H9 (cell line): ENCODE results near the gene PP2D1. TPM values are rescaled to one million over a fixed set of nuclear protein-coding genes. Genes with fewer than 3 reads are reported as not detected.
A peak's percentile ranks its signal among the peaks of the same experiment; 100 is the strongest.

ENCODE experiments used
- DNase-seq: peaks from one replicate; pipeline ENCODE4 v3.0.0-alpha.2; 2017
- H2AFZ ChIP-seq: one replicate; pipeline ENCODE4 v1.6.1; 2013; ENCODE audit warnings: mild to moderate bottlenecking, low read length, control low read depth, moderate library complexity
- H2AK5ac ChIP-seq: 2 replicates; pipeline ENCODE4 v1.6.1; 2013; ENCODE audit warnings: low read length, control low read depth, mixed read lengths; ENCODE audit not compliant: insufficient read length
- H2BK120ac ChIP-seq: one replicate; pipeline ENCODE4 v1.6.1; 2013; ENCODE audit warnings: low read depth, mild to moderate bottlenecking, low read length, control low read depth, inconsistent platforms; ENCODE audit not compliant: poor library complexity, severe bottlenecking
- H2BK12ac ChIP-seq: 2 replicates; pipeline ENCODE4 v1.6.1; 2013; ENCODE audit warnings: low read length, control low read depth, mixed read lengths, low read depth; ENCODE audit not compliant: insufficient read length
- H2BK15ac ChIP-seq: 2 replicates; pipeline ENCODE4 v1.6.1; 2013; ENCODE audit warnings: low read depth, low read length, control low read depth
- H2BK20ac ChIP-seq: one replicate; pipeline ENCODE4 v1.6.1; 2013; ENCODE audit warnings: low read depth, mild to moderate bottlenecking, low read length, control low read depth, inconsistent platforms; ENCODE audit not compliant: poor library complexity, severe bottlenecking
- H2BK5ac ChIP-seq: 2 replicates; pipeline ENCODE4 v1.6.1; 2013; ENCODE audit warnings: low read length, control low read depth, mixed read lengths; ENCODE audit not compliant: insufficient read length
- H3K14ac ChIP-seq: 2 replicates; pipeline ENCODE4 v1.6.1; 2013; ENCODE audit warnings: low read length, control low read depth; ENCODE audit not compliant: insufficient read depth
- H3K18ac ChIP-seq: 2 replicates; pipeline ENCODE4 v1.6.1; 2013; ENCODE audit warnings: low read depth, mild to moderate bottlenecking, mixed read lengths, low read length, control low read depth; ENCODE audit not compliant: insufficient read length
- H3K23ac ChIP-seq: 2 replicates; pipeline ENCODE4 v1.6.1; 2013; ENCODE audit warnings: low read length, control low read depth, mixed read lengths, low read depth; ENCODE audit not compliant: insufficient read length
- H3K23me2 ChIP-seq: 2 replicates; pipeline ENCODE4 v1.6.1; 2013; ENCODE audit warnings: low read depth, mild to moderate bottlenecking, mixed read lengths, low read length, control low read depth; ENCODE audit not compliant: insufficient read length, poor library complexity, severe bottlenecking
- H3K27ac ChIP-seq: 2 replicates; pipeline ENCODE4 v1.5.1; 2013; ENCODE audit warnings: low read length, control low read depth, mixed read lengths, low read depth; ENCODE audit not compliant: insufficient read length
- H3K27me3 ChIP-seq: 2 replicates; pipeline ENCODE4 v1.6.1; 2013; ENCODE audit warnings: low read length, control low read depth, inconsistent platforms; ENCODE audit not compliant: insufficient read depth
- H3K4ac ChIP-seq: 2 replicates; pipeline ENCODE4 v1.6.1; 2013; ENCODE audit warnings: low read depth, mild to moderate bottlenecking, control low read depth, inconsistent platforms, low read length, moderate library complexity
- H3K4me1 ChIP-seq: 2 replicates; pipeline ENCODE4 v1.6.1; 2013; ENCODE audit warnings: low read length, control low read depth, inconsistent platforms; ENCODE audit not compliant: insufficient read depth
- H3K4me2 ChIP-seq: 2 replicates; pipeline ENCODE4 v1.6.1; 2013; ENCODE audit warnings: low read length, control low read depth, mixed read lengths; ENCODE audit not compliant: insufficient read length, insufficient read depth
- H3K56ac ChIP-seq: 2 replicates; pipeline ENCODE4 v1.6.1; 2013; ENCODE audit warnings: low read depth, mild to moderate bottlenecking, mixed read lengths, low read length, control low read depth; ENCODE audit not compliant: insufficient read length
- H3K79me1 ChIP-seq: 2 replicates; pipeline ENCODE4 v1.6.1; 2013; ENCODE audit warnings: low read depth, mild to moderate bottlenecking, moderate library complexity, low read length, control low read depth, inconsistent platforms; ENCODE audit not compliant: insufficient read depth, poor library complexity, severe bottlenecking
- H3K79me2 ChIP-seq: 2 replicates; pipeline ENCODE4 v1.6.1; 2013; ENCODE audit warnings: low read length, control low read depth, inconsistent platforms; ENCODE audit not compliant: insufficient read depth
- H3K9ac ChIP-seq: 2 replicates; pipeline ENCODE4 v1.6.1; 2013; ENCODE audit warnings: low read length, control low read depth, mixed read lengths; ENCODE audit not compliant: insufficient read length; ENCODE audit errors: extremely low read depth
- H3K9me3 ChIP-seq: one replicate; pipeline ENCODE4 v1.6.1; 2013; ENCODE audit warnings: low read depth, low read length, inconsistent platforms; ENCODE audit not compliant: control insufficient read depth
- H3T11ph ChIP-seq: one replicate; pipeline ENCODE4 v1.6.1; 2013; ENCODE audit warnings: mild to moderate bottlenecking, low read length, control low read depth, inconsistent platforms
- H4K20me1 ChIP-seq: one replicate; pipeline ENCODE4 v1.6.1; 2013; ENCODE audit not compliant: control insufficient read depth, insufficient read length, insufficient read depth
- H4K5ac ChIP-seq: 2 replicates; pipeline ENCODE4 v1.6.1; 2013; ENCODE audit warnings: low read depth, mild to moderate bottlenecking, mixed read lengths, low read length, control low read depth; ENCODE audit not compliant: insufficient read length
- H4K8ac ChIP-seq: replicated peaks from 2 replicates; pipeline ENCODE4 v1.6.1; 2013; ENCODE audit warnings: low read length, control low read depth, mixed read lengths, low read depth; ENCODE audit not compliant: insufficient read length
- H4K91ac ChIP-seq: 2 replicates; pipeline ENCODE4 v1.6.1; 2013; ENCODE audit warnings: low read depth, mild to moderate bottlenecking, moderate library complexity, mixed read lengths, low read length, control low read depth; ENCODE audit not compliant: insufficient read length
- H3K27ac Mint-ChIP-seq, 3 experiments: 2 replicates in 2 of 3; 3 replicates in 1 of 3; pipeline ENCODE4 v1.8.0; 2020 to 2021; ENCODE audit warnings: mixed read lengths in 3 of 3, mild to moderate bottlenecking in 1 of 3, moderate library complexity in 1 of 3
- H3K27me3 Mint-ChIP-seq: 2 replicates; pipeline ENCODE4 v1.8.0; 2021; ENCODE audit warnings: low read depth, mild to moderate bottlenecking, moderate library complexity, mixed read lengths
- H3K36me3 Mint-ChIP-seq, 3 experiments: 2 replicates in 2 of 3; 3 replicates in 1 of 3; pipeline ENCODE4 v1.8.0; 2020 to 2021; ENCODE audit warnings: low read depth in 3 of 3, mixed read lengths in 3 of 3; ENCODE audit not compliant: insufficient read depth in 1 of 3
- H3K4me1 Mint-ChIP-seq, 2 experiments: 2 replicates each; pipeline ENCODE4 v1.8.0; 2020; ENCODE audit warnings: mixed read lengths in 2 of 2
- H3K4me3 Mint-ChIP-seq, 2 experiments: 2 replicates in 1 of 2; 3 replicates in 1 of 2; pipeline ENCODE4 v1.8.0; 2020 to 2021; ENCODE audit warnings: mild to moderate bottlenecking in 2 of 2, mixed read lengths in 2 of 2, moderate library complexity in 1 of 2
- H3K9me3 Mint-ChIP-seq, 2 experiments: 2 replicates in 1 of 2; 3 replicates in 1 of 2; pipeline ENCODE4 v1.8.0; 2020; ENCODE audit warnings: mild to moderate bottlenecking in 2 of 2, mixed read lengths in 2 of 2, moderate library complexity in 1 of 2
- WGBS: extraction: QIAGEN DNeasy Blood & Tissue Kit; methylation state at CpG from one replicate; pipeline ENCODE4 v1.1.7; 2013; ENCODE audit warnings: missing lambda C conversion rate, low lambda C conversion rate, mixed read lengths; ENCODE audit not compliant: insufficient read length; ENCODE audit errors: extremely low coverage; 5-methylcytosine and 5-hydroxymethylcytosine counted together
- total RNA-seq: library from RNA; stranded (reverse); gene quantifications from 2 replicates; pipeline ENCODE4 v1.2.1, GENCODE V29; 2021
- TF ChIP-seq, protein P1 (sequence below): fragments of 200-600 bp; sonication (generic); conservative IDR thresholded peaks from 3 replicates; pipeline ENCODE4 v1.8.0; 2021; ENCODE audit warnings: antibody characterized with exemption, mild to moderate bottlenecking

PP2D1 gene
- total RNA-seq, 1 experiment from 2014 or later, result not detected

DNA sequence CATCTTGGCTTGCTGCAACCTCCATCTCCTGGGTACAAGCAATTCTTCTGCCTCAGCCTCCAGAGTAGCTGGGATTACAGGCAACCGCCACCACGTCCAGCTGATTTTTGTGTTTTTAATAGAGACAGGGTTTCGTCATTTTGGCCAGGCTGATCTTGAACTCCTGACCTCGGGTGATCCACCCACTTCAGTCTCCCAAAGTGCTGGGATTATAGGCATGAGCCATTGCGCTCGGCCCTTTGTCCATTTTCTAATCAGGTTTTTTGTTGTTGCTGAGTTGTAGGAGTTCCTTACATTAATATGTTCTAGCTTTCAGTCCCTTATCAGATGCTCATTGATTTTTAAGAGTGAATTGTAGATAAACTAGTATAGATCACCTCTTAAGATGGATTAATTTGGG, 44.9 kb downstream of the PP2D1 start:
- Histone ChIP-seq H3K9ac (no peak overlapping the region), H3K4me2 (no peak overlapping the region), H3K79me2 (peaks cover 40% of the 10 kb centered on the region; the same call in 1 of the 2 replicates), H2BK5ac (no peak overlapping the region), H4K91ac (no peak overlapping the region), H2AK5ac (no peak overlapping the region), H3K4ac (no peak overlapping the region), H4K20me1 (no peaks in the 10 kb centered on the region), H2AFZ (no peak overlapping the region), H3K79me1 (peaks cover 6% of the 10 kb centered on the region), H3K56ac (no peak overlapping the region), H4K5ac (no peak overlapping the region), H2BK12ac (no peak overlapping the region), H4K8ac (no peak overlapping the region), H2BK15ac (no peak overlapping the region), H3K18ac (no peak overlapping the region), H3K4me1 (no peaks in the 10 kb centered on the region), H2BK120ac (no peak overlapping the region), H3K27me3 (no peaks in the 10 kb centered on the region), H3K27ac (no peak overlapping the region), H3K14ac (no peak overlapping the region), H2BK20ac (no peak overlapping the region), H3K23ac (no peak overlapping the region), H3T11ph (no peak overlapping the region), H3K9me3 (no peaks in the 10 kb centered on the region), H3K23me2 (no peaks in the 10 kb centered on the region)
- H3K27ac Mint-ChIP-seq, result peak overlapping the region in 1 of 3 experiments; percentile 44; a peak in 1 of 7 replicates
- H3K4me3 Mint-ChIP-seq, result no peak overlapping the region
- TF ChIP-seq, protein P1, sequence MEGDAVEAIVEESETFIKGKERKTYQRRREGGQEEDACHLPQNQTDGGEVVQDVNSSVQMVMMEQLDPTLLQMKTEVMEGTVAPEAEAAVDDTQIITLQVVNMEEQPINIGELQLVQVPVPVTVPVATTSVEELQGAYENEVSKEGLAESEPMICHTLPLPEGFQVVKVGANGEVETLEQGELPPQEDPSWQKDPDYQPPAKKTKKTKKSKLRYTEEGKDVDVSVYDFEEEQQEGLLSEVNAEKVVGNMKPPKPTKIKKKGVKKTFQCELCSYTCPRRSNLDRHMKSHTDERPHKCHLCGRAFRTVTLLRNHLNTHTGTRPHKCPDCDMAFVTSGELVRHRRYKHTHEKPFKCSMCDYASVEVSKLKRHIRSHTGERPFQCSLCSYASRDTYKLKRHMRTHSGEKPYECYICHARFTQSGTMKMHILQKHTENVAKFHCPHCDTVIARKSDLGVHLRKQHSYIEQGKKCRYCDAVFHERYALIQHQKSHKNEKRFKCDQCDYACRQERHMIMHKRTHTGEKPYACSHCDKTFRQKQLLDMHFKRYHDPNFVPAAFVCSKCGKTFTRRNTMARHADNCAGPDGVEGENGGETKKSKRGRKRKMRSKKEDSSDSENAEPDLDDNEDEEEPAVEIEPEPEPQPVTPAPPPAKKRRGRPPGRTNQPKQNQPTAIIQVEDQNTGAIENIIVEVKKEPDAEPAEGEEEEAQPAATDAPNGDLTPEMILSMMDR, result no peak
- H3K4me1 Mint-ChIP-seq, result peaks cover 0 to 6% of the 10 kb centered on the region in 2 experiments; a peak in 1 of 4 replicates
- no CpG with 5 or more reads among the region's 6 CpGs for WGBS
- H3K36me3 Mint-ChIP-seq, result peaks cover 7 to 14% (median 14%) of the 10 kb centered on the region in 3 experiments; a peak in 5 of 7 replicates
- no peak for DNase-seq
- no peaks in the 10 kb centered on the region for H3K27me3 Mint-ChIP-seq
- H3K9me3 Mint-ChIP-seq, result no peaks in the 10 kb centered on the region
